Suppressor macrophage (primary cell): ENCODE data around the gene ZFYVE27.
"Not testable (repeated sequence)": the region's sequence is repeated elsewhere in the genome, so short reads cannot be mapped to it uniquely, and the experiment has no call there.

Experiments used
- DNase-seq, 4 experiments: peaks; one replicate each; pipeline ENCODE4 v3.0.0-alpha.2; 2020 to 2022
- total RNA-seq, 17 experiments: gene quantifications; one replicate each; lab custom pipeline; 2026; ENCODE audit warnings: mixed read lengths in 6 of 17, inconsistent platforms in 3 of 17; lab: John Stamatoyannopoulos, UW

Gene ZFYVE27, protein sequence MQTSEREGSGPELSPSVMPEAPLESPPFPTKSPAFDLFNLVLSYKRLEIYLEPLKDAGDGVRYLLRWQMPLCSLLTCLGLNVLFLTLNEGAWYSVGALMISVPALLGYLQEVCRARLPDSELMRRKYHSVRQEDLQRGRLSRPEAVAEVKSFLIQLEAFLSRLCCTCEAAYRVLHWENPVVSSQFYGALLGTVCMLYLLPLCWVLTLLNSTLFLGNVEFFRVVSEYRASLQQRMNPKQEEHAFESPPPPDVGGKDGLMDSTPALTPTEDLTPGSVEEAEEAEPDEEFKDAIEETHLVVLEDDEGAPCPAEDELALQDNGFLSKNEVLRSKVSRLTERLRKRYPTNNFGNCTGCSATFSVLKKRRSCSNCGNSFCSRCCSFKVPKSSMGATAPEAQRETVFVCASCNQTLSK
- 16.3 to 41.2 (median 27.7) reads per million in 17 experiments for total RNA-seq

- DNase-seq = peak; percentile 98 to 100 (median 99)
These were observed at the start of gene ZFYVE27 for GRCh38 chr10:97736902-97737769. ZFYVE27 (plus strand) TSS chr10:97737128; CDS start chr10:97738478, 1,350 bp downstream.

GRCh38 chr10:97687785-97688781 is 48.8 kb upstream of the ZFYVE27 start:
- DNase-seq = peak; percentile 83 to 95 (median 90)

DNA sequence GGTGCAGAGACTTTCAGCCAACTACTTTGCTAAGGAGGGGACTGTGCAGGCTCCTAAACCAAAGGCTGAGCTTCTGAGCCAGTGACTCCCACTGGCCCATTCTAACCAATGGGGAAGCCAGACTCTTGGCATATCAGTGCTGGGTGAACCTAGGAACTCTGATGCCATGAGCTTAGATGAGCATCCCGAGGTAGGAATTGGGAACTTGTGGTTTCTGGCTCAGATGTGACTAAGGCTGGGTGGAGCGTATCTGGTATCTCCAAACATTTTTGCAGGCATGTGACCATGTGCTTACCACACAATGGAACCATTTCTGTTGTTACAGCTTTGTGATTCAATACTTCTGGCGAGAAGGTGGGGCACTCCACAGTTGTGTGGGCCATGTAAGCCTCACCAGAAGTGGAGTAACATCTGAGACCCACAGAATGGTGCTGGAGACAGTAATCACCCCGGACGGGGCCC is 47.3 kb upstream of the ZFYVE27 start:
- DNase-seq = peak; percentile 95 to 99 (median 97)

DNA sequence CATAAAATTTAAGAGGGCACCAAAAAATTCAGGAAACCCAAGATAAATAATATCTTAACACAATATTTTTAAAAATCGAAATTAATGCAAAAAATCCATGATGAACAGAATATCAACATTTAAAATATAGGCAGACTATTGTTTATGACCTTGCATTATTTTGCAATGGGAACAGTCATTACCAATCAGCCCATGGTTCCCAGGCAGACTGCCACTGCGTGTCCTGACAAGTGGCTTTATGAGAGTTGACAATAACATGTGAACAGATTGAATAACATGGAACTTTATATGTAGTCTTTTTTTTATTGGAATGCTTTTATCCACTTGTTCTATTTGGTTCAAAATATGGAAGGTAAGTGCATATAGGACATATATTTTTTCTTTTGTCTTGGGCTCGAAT is 46.8 kb upstream of the ZFYVE27 start:
- DNase-seq = peak in 3 of 4 experiments; percentile 55 to 68 (median 61)

GRCh38 chr10:97698072-97698655 is 38.8 kb upstream of the ZFYVE27 start:
- not testable (repeated sequence) for DNase-seq

- DNase-seq = peak; percentile 74 to 88 (median 81)
These were observed 35.4 kb upstream of the ZFYVE27 start for GRCh38 chr10:97701438-97702069.

- no peak for DNase-seq
These were observed 33.4 kb upstream of the ZFYVE27 start for GRCh38 chr10:97703398-97704067.

- no peak for DNase-seq
These were observed 32.6 kb upstream of the ZFYVE27 start for GRCh38 chr10:97704341-97704740.

DNA sequence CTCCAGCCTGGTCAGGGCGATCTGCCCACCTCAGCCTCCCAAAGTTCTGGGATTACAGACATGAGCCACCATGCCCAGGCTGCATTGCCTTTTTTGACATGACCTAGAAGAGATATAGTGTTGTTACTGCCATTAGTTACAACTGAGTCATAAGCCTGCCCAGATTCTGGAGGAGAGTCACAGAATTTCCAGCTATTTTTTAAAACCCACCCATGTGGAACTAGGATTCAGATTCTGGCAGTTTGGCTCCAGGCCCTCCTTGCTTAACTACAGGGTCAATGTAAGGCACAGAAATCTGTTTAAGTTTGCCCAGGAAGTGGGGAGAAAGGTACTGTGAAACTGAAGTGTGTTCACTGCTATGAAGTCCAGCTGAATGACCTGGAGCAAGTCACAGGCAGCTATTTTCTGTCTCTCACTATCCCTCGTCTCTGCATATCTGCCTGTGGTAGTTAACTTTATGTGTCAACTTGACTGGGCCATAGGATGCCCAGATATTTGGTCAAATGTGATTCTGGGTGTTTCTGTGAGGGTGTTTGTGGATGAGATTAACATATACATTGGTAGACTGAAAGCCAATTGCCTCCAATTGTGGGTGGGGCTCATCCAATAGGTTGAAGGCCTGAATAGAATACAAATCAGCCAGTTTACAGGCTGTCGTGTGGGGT is 31.8 kb upstream of the ZFYVE27 start:
- no peak for DNase-seq

GRCh38 chr10:97707134-97707861 is 29.6 kb upstream of the ZFYVE27 start:
- DNase-seq = no peak

GRCh38 chr10:97708167-97708566 is 28.8 kb upstream of the ZFYVE27 start:
- no peak for DNase-seq

- DNase-seq = peak; percentile 74 to 85 (median 80)
These were observed 27.7 kb upstream of the ZFYVE27 start for GRCh38 chr10:97708976-97709946.

DNA sequence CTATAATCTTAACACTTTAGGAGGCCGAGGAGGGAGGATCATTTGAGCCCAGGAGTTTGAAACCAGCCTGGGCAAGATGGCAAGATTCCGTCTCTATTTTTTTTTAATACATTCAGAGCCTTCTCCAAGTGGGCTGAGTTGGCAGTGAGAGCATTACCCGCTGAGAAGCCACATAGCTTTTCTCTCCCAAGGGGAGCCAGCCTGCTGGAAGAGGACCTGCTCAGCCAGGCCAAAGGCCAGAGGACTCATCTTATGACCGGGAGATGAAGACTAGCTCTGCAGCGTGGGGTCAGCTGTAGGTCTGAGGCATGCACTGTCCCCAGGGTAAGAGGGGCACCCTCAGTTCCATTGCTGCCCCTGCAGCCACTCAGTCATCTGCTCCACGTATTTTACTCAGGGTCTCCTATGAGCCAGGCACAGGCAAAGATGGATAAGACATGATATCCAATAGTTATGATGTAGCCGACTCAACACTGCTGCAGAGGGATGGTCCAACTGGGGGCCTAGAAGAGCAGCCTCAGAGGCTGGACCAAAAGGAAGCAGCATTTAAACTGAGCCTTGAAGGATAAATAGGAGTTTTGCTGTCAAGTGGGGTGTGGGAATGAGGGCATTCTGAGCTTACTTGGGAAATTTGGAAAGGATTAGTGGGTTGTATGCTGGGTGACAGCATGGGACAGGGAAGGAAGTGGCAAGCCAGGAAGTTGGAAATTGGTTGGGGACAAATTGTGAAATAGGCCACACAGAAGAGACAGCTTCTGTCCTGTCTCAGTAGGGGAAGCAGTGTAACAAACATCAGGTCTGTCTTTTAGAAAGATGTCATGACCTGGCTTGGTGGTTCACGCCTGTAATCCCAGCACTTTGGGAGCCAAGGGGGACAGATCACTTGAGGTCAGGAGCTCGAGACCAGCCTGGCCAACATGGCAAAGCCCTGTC is 25.0 kb upstream of the ZFYVE27 start:
- peak; percentile 32 to 53 (median 48) for DNase-seq

GRCh38 chr10:97713339-97713825 is 23.5 kb upstream of the ZFYVE27 start, which contains the start of gene MARVELD1:
MARVELD1 (plus strand) TSS chr10:97713730; CDS start chr10:97713877, 147 bp downstream.
- peak in 3 of 4 experiments; percentile 13 to 55 (median 48) for DNase-seq

DNA sequence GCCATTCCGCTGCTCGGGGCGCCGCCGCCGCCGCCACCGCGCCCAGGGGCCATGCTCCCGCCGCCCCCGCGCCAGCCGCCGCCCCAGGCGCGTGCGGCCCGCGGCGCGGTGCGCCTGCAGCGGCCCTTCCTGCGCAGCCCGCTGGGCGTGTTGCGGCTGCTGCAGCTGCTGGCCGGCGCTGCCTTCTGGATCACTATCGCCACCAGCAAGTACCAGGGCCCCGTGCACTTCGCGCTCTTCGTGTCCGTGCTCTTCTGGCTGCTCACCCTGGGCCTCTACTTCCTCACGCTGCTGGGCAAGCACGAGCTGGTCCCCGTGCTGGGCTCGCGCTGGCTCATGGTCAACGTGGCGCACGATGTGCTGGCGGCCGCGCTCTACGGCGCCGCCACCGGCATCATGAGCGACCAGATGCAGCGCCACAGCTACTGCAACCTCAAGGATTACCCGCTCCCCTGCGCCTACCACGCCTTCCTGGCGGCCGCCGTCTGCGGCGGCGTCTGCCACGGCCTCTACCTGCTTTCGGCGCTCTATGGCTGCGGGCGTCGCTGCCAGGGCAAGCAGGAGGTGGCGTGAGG is 23.0 kb upstream of the ZFYVE27 start:
- peak; percentile 70 to 87 (median 83) for DNase-seq
